Astrocyte of the spinal cord (primary cell): ENCODE data around the gene IQCN.
A peak's percentile ranks its signal among the peaks of the same experiment; 100 is the strongest.
"Not testable (repeated sequence)": the region's sequence is repeated elsewhere in the genome, so short reads cannot be mapped to it uniquely, and the experiment has no call there.

Experiments
- DNase-seq: peaks from one replicate; pipeline ENCODE4 v3.0.0; 2011; ENCODE audit warnings: low read depth, low spot score
- H3K4me3 ChIP-seq: 2 replicates; pipeline ENCODE4 v1.5.1; 2011; ENCODE audit warnings: low read depth, mild to moderate bottlenecking, low read length, moderate library complexity
- CTCF ChIP-seq: IDR thresholded peaks from 2 replicates; pipeline ENCODE4 v1.5.1; 2012; ENCODE audit warnings: low read depth, mild to moderate bottlenecking, low read length, inconsistent platforms
- in situ Hi-C: cut with HindIII; loops from 2 replicates; pipeline ENCODE4 v1.10.0; 2017; ENCODE audit warnings: low sequenced_read_pairs

The IQCN gene

GRCh38 chr19:18216789-18217188 lies 57.5 kb downstream of the IQCN start:
- no peak for TF ChIP-seq CTCF
- in situ Hi-C loops, result no loop called here
- DNase-seq, result no peak
- H3K4me3 ChIP-seq, result no peak overlapping the region

GRCh38 chr19:18214779-18215433 lies 59.3 kb downstream of the IQCN start:
- TF ChIP-seq CTCF, result no peak
- in situ Hi-C loops, result no loop called here
- DNase-seq, result peak; percentile 38
- no peak overlapping the region for H3K4me3 ChIP-seq

GRCh38 chr19:18211683-18212082 lies 62.6 kb downstream of the IQCN start:
- no peak for TF ChIP-seq CTCF
- no peak for DNase-seq
- H3K4me3 ChIP-seq, result no peak overlapping the region
- in situ Hi-C loops, result no loop called here

GRCh38 chr19:18209912-18210311 lies 64.3 kb downstream of the IQCN start:
- H3K4me3 ChIP-seq, in situ Hi-C loops, DNase-seq: not testable (repeated sequence)

GRCh38 chr19:18208098-18208951 lies 65.9 kb downstream of the IQCN start:
- H3K4me3 ChIP-seq, result no peak overlapping the region
- DNase-seq, result no peak
- in situ Hi-C loops, result no loop called here
- TF ChIP-seq CTCF, result peak; percentile 51
